ELF-1 (cell line): ENCODE measurements around the gene CXADR.

Source experiments
- DNase-seq: peaks from one replicate; pipeline ENCODE4 v3.0.0-alpha.2; 2016; ENCODE audit warnings: low read depth, low spot score

Gene CXADR

GRCh38 chr21:17597680-17598079, 84.8 kb downstream of the CXADR start:
- no peak for DNase-seq

GRCh38 chr21:17598437-17598836, 85.6 kb downstream of the CXADR start:
- no peak for DNase-seq

GRCh38 chr21:17602874-17603273, 90.0 kb downstream of the CXADR start:
- no peak for DNase-seq

GRCh38 chr21:17607684-17608083, 94.8 kb downstream of the CXADR start:
- DNase-seq: no peak

GRCh38 chr21:17609681-17610080, 96.8 kb downstream of the CXADR start:
- DNase-seq: no peak

GRCh38 chr21:17610911-17611310, 98.1 kb downstream of the CXADR start:
- peak; percentile 13 for DNase-seq

- peak; percentile 88 for DNase-seq
Measured at GRCh38 chr21:17611414-17612022, 98.7 kb downstream of the CXADR start.

- DNase-seq: no peak
Measured at GRCh38 chr21:17612023-17612564, 99.3 kb downstream of the CXADR start.

- peak; percentile 85 for DNase-seq
Measured at GRCh38 chr21:17612565-17613241, 99.9 kb downstream of the CXADR start, which contains the start of gene BTG3. TSS of gene BTG3 (minus strand) at chr21:17612901. CDS start at chr21:17609144, 3,757 bp downstream.

- DNase-seq: no peak
Measured at GRCh38 chr21:17613242-17613676, 100.4 kb downstream of the CXADR start.

- DNase-seq: no peak
Measured at GRCh38 chr21:17616831-17617230, 104.0 kb downstream of the CXADR start.

GRCh38 chr21:17622018-17622417, 109.2 kb downstream of the CXADR start:
- no peak for DNase-seq

- DNase-seq: no peak
Measured at GRCh38 chr21:17631195-17631594, 118.4 kb downstream of the CXADR start.

- DNase-seq: no peak
Measured at GRCh38 chr21:17636711-17637110, 123.9 kb downstream of the CXADR start.

GRCh38 chr21:17640821-17641220, 128.0 kb downstream of the CXADR start:
- no peak for DNase-seq
